ENCODE measurements around the gene ARHGAP26. TPM values are rescaled to one million over a fixed set of nuclear protein-coding genes. Genes with fewer than 3 reads are reported as not detected.
"Not testable (repeated sequence)": the region's sequence is repeated elsewhere in the genome, so short reads cannot be mapped to it uniquely, and the experiment has no call there.

The ARHGAP26 gene
- total and polyA plus RNA-seq, 2 of the 4 experiments (the other 2 are of a cell fraction) = 0.54 to 0.56 TPM

- DNase-seq; BruUV-seq (replicated peaks); H4K91ac ChIP-seq (ENCODE audit: insufficient read depth, low read depth, low read length); H3K4me1 ChIP-seq (ENCODE audit: control insufficient read depth, insufficient read depth, low read length); H3K9me1 ChIP-seq (ENCODE audit: insufficient read depth, low read length); H3K9ac ChIP-seq (ENCODE audit: low read depth, low read length); H2BK15ac ChIP-seq (ENCODE audit: low read depth, low read length); H3K36me3 ChIP-seq (ENCODE audit: control insufficient read depth, insufficient read depth, low read length); H3K27ac ChIP-seq (ENCODE audit: insufficient read depth, low read length); ATAC-seq (ENCODE audit: low read depth); H3K4me3 ChIP-seq (ENCODE audit: insufficient read depth, low read depth, low read length); H2AK9ac ChIP-seq (replicated peaks; ENCODE audit: low read depth, low read length, poor library complexity); H2AK5ac ChIP-seq (ENCODE audit: low read depth, low read length); H2BK120ac ChIP-seq (ENCODE audit: low read depth, low read length); H2BK5ac ChIP-seq (ENCODE audit: low read depth, low read length, poor library complexity, severe bottlenecking); H3K79me1 ChIP-seq (ENCODE audit: low read depth in 1 of 2, low read length in 2 of 2); H3K4ac ChIP-seq (ENCODE audit: low read depth, low read length); H2AFZ ChIP-seq (replicated peaks; ENCODE audit: low read length, poor library complexity); H3K56ac ChIP-seq (ENCODE audit: extremely low read depth, insufficient read depth, low read length); POLR2A ChIA-PET (ENCODE audit: unreplicated experiment); H3K23ac ChIP-seq (ENCODE audit: low read depth, low read length); H3K14ac ChIP-seq (replicated peaks; ENCODE audit: low read depth, low read length); H2BK20ac ChIP-seq (ENCODE audit: low read depth, low read length); dilution Hi-C loops (cut with HindIII; ENCODE audit: low sequenced_read_pairs, unreplicated experiment); H4K20me1 ChIP-seq (ENCODE audit: insufficient read depth, low read length); H4K5ac ChIP-seq (ENCODE audit: low read depth, low read length); H3K9me3 ChIP-seq (ENCODE audit: control insufficient read depth, insufficient read depth, low read length); H3K4me2 ChIP-seq (ENCODE audit: low read depth, low read length); H3K18ac ChIP-seq (ENCODE audit: low read depth, low read length); H3K27me3 ChIP-seq (ENCODE audit: control insufficient read depth, insufficient read depth, low read length); H4K8ac ChIP-seq (ENCODE audit: low read depth in 2 of 2, low read length in 2 of 2): not testable (repeated sequence)
- CTCF ChIA-PET = interaction anchor here (1.0 kb wide), 1 partner anchor 9 kb away, joined by 3 read pairs; no protein-coding TSS in a partner anchor
- intact Hi-C loops (cut with micrococcal nuclease) (loop anchor here (10.0 kb wide), 1 partner anchor 346 kb away; no protein-coding TSS in a partner anchor), in situ Hi-C loops (cut with MboI; ENCODE audit: low sequenced_read_pairs) (loop anchor here (10.0 kb wide), 1 partner anchor 476 kb away; the partner anchor contains the start of gene NR3C1)
- 100% methylated on average over 1 to 3 of the region's 11 CpGs for WGBS, 2 experiments (ENCODE audit: extremely low coverage in 2 of 2, insufficient read length in 1 of 2)
These were observed 158.8 kb downstream of the ARHGAP26 start for GRCh38 chr5:142928999-142929398.
